Stimulated activated CD8-positive, alpha-beta memory T cell treated with anti-CD3 and anti-CD28 coated beads, Interleukin-15, amount 100 ng/mL, for 24 hours (primary cell): Measurements from ENCODE around the gene AGBL4.

Experiments
- DNase-seq: peaks from one replicate; pipeline ENCODE4 v3.0.0-alpha.2; 2020; ENCODE audit warnings: low read depth

The AGBL4 gene

DNA sequence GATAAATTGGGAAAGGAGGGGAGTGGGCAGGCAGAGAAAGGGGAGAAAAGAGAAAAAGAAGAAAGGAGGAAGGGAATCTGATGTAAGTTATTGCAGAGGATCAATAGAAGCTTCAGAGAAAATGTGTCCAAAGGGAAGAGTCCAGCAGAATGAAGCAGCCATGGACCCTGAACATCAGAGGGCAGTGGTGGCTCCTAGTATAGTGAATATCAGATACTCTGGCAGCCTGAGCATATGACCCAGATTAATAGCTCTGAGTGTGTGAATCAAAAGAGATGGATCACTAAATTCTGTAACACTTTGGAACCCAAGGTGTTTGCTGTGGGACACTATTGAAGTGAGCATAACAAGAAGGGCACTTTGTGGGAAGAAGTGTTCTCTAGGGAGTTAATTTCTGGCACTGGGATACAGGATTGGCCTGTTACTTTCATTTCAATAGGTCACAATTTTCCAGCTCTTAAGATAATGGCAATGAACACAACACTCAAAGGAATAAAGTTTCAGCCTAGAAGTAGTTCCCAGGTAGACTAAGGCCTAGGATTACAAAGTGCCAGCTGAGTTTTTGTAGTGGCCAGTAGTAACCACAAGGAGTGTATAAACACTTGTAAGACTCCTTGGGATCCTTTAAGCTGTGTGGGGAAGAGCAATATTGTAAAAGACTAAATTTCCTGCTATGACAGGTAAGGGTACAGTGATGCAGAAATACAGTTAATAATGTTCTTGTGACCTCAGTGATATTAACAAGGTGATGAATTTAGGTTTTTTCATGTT lies 1082.6 kb downstream of the AGBL4 start:
- no peak for DNase-seq

DNA sequence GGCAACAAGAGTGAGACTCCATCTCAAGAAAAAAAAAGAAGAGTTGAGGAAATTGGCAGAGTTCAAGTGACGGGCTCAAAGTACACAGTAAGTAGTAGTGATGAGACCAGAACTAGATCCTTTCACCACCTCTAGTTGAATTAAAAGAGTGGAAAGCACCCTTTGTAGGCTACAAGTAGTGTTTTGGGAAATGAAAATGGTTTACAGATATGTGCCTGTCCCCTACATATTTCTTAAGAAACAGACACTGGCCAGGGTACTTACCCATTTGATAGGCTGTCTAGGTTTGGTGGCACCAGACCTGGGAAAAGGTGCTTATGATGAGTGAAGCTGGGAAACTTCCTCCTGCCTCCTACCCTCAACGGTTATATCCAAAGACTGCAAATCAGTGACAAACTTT lies 1083.4 kb downstream of the AGBL4 start:
- DNase-seq = no peak

DNA sequence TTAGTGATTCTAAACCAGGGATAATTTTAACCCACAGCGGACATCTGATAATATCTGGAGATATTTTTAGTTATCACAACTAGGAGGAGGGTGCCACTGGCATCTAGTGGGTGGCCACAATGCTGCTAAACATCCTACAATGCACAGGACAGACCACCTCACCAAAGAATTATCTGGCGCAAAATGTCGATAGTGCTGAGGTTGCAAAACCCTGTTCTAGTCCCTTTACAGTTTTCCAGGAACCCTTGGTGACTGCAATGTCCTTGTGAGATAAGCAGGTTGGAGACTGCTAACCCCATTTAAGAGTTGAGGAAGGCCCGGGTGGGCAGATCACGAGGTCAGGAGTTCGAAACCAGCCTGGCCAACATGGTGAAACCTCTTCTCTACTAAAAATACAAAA lies 1083.9 kb downstream of the AGBL4 start:
- DNase-seq = no peak

DNA sequence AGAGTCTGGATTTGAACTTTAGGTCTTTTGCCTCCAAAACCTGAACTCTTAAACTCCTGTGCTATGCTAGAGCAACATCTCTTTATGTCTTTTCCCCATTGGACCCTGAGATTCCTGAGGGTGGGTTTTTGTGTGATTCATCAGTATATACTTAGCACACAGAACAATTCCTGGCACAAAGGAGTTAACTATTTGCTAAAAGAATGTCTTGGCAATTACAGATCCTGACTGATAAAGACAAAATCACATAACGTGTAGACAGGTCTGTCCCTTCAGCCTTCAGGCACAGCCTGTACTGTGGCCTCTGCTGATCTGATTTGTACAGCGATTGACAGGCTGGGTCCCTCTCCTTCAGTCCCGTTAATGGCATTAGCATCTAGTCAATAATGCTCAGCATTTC lies 1084.7 kb downstream of the AGBL4 start:
- DNase-seq = no peak

DNA sequence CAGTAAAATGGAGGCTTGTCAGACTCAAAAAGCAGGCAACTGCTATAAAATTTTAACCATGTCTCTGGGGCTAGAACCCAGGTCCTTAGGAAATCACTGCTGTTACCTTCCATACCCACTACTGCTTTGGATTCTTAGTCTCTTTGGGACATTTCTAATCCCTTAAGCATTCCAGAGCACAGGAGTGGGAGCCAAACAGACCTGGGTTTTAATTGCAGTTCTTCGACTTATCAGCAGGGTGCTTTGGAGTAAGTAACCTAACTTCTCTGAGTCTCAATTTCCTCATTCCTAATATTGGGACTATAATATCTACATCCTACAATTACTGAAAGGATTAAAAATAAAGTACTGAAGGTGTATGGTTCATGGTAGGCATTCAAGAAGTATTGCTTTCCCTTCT lies 1086.0 kb downstream of the AGBL4 start:
- DNase-seq = no peak

DNA sequence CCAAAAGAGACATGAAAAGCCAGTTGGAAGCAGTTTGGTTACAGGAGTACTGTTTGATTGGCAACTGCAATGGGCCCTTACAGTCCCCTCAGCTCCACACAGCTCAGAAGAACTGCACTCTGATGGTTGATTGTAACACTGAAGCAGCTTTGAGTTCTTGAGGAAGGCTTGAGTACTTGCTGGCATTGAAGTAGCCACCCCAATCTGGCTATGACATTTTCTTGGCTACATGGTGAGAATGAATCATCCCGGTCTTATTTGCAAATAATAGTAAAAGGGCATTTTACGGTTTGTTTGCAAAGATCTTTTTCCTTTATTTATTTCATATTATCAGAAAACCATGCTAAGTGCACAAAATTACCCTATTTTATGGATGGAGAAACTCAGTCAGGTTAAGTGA lies 1087.3 kb downstream of the AGBL4 start:
- no peak for DNase-seq

DNA sequence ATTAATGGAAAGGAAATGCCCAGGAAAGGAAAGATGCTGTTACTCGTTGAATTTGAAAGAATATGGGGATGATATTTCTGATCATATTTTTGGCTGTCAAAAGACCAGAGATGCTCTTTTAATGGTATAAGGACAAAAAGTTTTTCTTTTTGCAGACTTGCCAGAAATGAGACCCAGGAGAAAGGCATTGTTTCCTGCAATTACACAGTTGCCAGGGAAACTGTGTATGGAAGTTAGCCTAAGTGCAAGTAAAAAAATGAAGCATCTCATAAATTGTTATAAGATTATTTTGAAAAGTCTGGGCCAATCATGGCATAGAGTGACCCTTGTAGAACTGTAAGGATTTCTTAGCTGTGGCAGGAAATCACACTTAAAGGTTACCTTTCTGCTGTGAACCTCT lies 1091.4 kb downstream of the AGBL4 start:
- no peak for DNase-seq

DNA sequence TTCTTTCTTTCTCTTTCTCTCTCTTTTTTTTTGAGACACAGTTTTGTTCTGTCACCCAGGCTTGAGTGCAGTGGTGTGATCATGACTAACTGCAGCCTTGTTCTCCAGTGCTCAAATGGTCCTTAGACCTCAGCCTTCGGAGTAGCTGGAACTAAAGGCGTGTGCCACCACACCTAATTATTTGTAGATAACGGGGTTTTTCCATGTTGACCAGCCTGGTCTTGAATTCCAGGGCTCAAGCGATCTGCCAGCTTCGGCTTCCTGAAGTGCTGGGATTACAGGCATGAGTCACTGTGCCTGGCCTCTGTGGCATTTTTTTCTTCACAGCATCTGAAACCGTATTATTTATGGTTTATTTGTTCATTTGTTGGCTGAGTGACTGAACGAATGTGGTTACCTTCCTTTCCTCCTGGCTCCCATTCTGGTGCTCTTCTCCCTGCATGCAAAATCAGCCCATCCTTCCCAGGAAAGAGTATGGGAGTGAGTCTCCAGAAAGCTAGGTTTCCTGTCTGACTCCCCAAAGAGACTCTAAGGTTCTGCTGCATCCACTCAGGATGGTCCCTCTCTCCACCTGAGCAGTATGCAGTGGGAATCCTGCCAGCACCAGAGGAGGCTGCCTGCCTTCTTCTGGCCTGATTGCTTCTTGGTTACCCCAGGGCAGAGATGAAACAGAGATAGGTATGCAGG lies 1092.1 kb downstream of the AGBL4 start:
- DNase-seq = no peak

DNA sequence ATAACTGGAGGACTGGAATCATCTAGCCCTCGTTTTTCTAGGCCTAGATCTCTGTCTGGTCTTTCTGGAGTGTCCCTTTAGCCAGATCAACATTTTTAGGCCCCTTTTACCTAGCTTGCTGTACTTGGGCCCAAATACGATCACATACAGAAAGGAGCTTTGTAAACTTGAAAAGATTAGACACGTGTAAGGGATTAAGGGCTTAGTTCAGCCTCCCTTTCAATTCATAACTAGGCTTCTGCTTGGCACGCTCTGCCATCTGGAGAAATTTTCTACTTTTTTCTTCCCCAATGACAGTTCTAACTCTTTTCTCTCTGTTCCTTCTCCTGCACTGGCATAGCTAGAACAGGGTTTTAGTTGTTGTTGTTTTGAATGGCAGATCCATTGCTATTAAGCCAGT lies 1093.7 kb downstream of the AGBL4 start:
- no peak for DNase-seq

DNA sequence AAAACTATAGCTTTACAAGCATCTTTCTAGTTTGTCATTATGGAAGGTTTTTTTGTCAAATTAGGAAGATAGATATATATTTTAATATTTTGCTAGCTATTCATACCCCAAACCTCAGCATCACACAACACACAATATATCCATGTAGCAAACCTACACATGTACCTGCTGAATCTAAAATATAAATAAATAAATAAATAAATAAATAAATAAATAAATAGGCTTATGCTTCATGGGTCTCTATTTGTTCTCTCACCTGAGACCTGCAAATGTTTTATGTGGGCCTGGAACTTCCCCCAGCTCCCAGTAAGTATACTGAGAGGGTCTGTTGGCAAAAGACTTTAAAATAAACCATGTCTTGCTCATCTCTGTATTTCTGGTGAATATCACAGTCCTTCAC lies 1099.7 kb downstream of the AGBL4 start:
- DNase-seq = no peak

DNA sequence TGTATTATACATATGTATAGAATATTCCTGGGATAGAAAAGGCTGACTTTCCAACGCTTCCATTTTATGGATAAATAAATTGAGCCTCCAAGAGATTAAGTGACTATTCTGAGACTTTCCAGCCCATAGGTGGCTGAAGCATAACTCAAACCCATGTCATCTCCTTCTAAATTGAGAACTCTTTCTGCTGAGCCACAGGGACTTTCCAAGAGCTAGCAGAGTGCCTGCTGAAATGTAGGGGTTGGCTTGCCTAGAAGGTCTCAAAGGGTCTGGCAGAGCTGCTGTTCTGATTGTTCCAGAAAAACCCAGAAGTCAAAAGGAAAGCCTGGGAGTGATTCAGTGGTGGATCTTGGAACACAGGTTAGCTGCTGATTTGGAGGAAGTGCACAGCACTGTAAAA lies 1100.6 kb downstream of the AGBL4 start:
- no peak for DNase-seq

DNA sequence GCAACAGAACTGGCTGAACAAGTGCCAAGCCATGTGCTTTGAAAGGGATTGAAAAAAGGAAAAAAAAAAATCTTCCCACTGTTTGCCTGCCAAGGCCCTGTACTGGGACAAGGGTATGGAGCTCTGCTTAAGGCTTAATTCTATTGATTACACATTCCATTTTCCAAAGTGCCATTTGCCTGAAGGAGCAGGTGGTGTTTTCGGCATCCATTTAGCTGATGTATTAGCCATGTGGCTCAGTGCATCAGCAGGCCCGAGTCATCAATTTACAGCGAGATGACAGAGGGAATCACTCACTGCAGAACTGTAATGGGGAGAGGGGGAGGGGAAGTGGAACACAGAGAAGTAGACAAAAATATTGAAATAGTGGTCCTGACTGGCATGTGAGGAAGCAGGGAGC lies 1102.9 kb downstream of the AGBL4 start:
- DNase-seq = no peak

DNA sequence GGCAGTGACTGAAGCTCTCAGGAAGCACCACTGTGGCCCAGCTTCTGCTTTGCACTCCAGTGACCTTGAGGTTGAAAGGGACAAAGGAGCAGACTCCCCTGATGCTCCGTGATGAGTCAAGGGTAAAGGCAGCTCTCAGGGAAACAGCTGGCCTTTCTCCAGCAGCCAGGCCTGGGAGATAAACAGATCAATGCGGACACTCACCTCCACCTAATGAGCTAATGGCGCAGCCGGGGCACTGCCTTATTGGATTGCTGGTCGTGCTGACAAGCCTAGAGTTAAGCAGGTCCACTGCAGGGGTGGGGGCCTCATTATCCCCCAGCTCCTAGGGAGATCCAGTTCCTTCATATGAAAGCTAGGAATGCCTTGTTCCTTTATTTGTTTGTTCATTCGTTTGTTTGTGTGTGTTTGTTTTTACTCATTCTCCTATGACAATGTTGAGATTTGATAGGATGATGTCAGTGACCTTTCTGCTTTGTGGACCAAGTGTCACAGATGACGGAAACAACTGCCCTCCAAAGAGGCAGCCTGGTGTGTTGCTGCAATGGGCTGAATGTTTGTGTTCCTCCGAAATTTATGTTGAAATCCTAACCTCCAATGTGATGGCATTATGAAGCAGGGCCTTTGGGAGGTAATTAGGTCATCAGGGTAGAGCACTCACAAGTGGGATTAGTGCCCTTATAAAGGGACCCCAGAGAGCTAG lies 1105.7 kb downstream of the AGBL4 start:
- DNase-seq = no peak

DNA sequence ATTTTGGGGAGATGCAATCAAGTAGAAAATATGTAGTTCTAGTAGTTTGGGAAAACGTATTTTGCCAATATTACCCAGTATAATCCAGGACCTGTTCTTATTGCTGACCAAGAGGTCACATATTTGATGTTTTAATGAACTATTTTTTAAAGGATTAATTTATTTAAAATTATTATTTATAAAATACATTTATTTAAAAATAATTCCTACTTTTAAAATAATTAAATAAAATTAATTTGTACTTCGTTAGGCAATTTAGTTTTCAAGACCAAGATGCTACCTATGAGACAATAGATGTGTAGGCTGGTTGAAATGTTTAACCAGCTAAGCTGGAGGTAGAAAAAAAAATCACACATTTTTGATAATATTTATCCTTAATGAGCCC lies 1106.7 kb downstream of the AGBL4 start:
- no peak for DNase-seq

DNA sequence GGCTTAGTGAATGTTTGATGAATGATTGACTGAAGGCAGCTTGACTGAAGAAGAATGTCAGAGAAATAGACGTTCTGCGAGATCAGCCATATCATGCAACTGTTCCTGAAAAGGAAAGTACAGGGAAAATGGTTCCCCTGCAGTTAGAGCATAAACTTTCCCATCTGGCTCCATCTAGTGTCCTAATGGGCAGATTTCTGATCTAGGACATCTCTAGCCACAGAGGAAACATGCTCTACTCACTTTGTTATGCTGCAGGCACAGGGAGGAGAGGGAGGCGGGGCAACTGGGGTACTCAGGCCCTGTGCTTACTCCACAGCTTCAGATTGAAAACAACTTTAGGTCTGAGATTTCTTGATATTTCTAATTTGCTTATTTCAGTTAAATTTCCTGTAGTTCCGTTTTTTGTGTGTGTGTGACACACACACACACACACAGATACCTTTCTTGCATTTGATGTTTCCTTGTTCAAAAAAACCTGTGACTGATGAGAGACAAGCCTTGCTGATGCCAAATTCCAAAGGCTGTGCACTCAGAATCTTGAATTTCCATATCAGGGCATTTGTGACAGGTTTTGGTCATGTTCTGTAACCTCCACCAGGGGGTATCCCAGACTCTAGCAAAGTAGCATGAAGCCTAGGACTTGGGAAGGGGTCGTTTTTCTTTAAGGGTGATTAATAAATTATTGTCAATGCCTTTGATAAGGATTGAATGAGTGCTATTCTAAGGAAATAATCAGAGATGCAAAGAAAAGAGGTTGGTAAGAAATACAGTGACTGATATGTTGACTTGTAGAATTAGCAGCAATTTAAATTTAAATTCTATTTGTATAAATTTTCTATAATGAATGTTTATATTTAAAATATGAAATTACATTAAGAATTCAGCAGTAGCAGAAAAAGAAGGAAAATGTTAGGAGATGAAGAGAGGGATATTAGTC lies 1107.4 kb downstream of the AGBL4 start:
- DNase-seq = no peak

DNA sequence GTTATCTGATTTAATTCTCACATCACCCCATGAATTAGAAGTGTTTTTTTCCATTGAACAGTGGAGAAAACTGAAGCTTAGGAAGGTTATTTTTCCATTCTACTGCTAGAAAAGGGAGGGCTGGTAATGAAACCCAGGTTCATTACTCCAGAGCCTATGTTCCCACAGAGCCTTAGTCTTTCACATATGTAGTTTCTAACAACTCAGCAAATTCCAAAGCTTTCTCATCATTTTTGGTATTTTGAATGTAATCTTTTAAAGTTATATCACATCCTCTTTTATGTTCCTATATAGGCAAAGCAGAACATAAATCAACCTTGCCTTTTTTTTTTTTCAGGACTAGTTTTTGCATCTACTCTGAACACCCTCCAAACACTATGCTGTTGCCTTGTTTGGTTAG lies 1115.1 kb downstream of the AGBL4 start:
- no peak for DNase-seq

DNA sequence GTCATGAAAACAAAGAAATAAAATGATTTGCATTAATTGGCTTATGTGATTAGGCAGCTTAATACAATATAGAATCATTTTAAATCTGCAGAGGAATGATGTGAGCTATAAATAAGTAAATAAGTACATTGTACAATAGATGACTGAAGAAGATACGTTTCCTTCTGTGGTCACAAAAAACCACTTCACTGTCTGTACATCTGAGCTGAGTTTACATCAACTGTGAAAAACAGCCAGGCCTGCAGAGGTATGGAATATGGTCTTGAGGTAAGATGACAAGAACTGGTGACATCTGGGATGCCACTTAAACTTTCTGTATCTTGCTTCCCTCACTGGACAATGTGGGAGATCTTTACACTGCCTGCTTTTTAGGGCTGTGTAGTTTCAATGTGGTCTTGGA lies 1117.0 kb downstream of the AGBL4 start:
- no peak for DNase-seq

DNA sequence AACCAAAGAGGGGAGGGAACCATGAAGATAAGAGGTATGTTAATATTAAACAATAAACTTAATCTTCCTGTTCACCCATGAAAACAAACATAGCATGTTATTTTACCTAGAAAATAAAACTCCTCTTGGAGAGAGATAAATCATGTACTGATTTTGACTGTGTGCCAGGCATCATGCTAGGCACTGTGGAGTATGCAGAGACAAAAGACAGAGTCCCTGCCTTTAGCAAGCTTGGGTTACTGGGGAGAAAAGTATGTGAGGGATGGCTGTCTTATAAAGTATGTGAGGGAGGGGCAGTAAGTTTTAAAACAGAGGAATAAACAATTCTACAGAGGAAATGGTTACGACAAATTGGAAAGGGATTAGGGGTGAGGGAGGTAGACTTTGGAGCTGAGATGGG lies 1117.6 kb downstream of the AGBL4 start:
- DNase-seq = no peak

DNA sequence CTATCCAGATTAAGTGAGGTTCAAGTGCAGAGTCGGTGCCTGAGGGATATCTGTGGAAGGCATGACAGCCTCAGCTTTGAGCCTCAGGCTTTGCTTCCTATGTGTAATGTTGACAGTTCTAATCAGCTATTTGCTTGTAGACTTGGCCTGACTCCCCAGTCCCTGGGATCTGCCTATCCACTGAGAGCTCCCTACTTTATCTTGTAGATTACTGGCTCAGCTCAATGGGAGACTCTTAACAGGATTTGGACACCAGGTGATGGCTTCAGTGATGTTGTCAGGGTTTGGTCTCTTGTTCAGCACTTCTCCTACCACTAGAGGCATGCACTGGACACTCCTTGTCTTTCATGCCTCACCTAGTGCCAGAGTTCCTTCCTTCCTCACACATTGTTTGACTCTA lies 1120.5 kb downstream of the AGBL4 start:
- no peak for DNase-seq

DNA sequence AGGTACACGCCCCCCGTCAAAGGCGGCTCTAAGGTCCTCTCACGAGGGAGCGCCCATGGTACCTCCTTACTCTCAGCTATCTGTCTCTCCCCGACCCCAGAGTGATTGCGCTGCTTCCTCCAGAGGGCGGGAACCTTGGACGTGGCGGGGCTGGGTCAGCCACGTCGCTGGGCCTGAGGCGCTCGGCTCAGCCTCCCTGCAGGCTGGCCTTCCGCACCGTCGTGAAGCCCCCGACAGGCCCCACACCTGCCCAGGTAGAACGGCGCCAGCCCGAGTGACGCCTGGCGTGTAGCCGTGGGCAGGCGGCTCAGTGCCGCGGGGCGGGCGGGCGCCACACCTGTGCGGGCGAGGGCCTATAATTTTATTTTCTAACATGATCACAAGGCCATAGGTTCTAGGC lies 1124.9 kb downstream of the AGBL4 start:
- no peak for DNase-seq

DNA sequence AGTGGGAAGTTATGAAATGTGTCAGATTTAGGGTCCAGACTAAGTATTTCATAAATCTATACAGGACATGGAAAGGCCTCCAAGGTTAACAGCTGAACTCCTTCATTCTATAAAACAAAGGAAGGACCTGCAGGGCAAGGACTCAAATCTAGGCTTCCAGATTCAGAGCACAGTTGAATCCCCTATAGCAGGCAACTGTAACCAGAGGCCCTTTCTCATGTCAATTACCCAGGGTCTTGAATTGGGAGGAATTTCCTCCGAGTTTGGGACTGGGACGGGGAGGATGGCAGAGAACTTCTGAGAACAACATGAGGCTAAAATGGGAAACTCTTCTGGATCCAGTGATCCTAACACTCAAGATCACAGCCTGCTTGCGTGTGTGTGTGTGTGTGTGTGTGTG lies 1134.1 kb downstream of the AGBL4 start:
- no peak for DNase-seq

DNA sequence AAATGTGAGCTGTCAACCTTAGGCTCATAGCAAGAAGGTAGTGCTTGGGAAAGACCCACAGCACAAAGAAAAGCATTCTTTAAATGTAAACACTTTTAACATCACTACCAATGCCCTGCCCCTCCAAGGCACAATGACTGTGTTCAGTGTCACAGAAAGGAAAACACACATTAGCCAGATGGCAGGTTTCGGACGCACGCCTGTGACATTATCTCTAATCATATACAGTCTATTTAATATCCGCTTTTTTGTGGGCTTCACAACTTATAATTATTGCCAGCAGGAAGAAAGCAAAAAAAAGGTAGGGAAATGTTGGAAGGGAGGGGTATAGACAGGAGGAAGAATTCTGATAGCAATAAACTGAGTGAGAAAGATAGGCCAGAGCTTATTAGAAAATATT lies 1134.7 kb downstream of the AGBL4 start:
- no peak for DNase-seq
